HFFc6 (cell line): ENCODE measurements around the gene PPM1M. TPM values are rescaled to one million over a fixed set of nuclear protein-coding genes. Genes with fewer than 3 reads are reported as not detected.

Source experiments
- DNase-seq: peaks from one replicate; pipeline ENCODE4 v3.0.0-alpha.2; 2018
- H3K27ac Mint-ChIP-seq: 2 replicates; pipeline ENCODE4 v1.8.0; 2020; ENCODE audit warnings: mild to moderate bottlenecking, mixed read lengths
- H3K27me3 Mint-ChIP-seq: 2 replicates; pipeline ENCODE4 v1.8.0; 2021; ENCODE audit warnings: mild to moderate bottlenecking, moderate library complexity, mixed read lengths; ENCODE audit not compliant: insufficient read depth
- H3K36me3 Mint-ChIP-seq: 2 replicates; pipeline ENCODE4 v1.8.0; 2021; ENCODE audit warnings: low read depth, mixed read lengths
- H3K4me1 Mint-ChIP-seq: 2 replicates; pipeline ENCODE4 v1.8.0; 2020; ENCODE audit warnings: low read depth, mixed read lengths
- H3K4me3 Mint-ChIP-seq: 2 replicates; pipeline ENCODE4 v1.8.0; 2020; ENCODE audit warnings: mild to moderate bottlenecking, moderate library complexity, mixed read lengths
- H3K9me3 Mint-ChIP-seq: 2 replicates; pipeline ENCODE4 v1.8.0; 2020; ENCODE audit warnings: mild to moderate bottlenecking, mixed read lengths
- CTCF ChIP-seq: fragments of 200-600 bp; sonication (generic); IDR thresholded peaks from 2 replicates; pipeline ENCODE4 v1.5.0; 2021; ENCODE audit warnings: antibody characterized with exemption, mild to moderate bottlenecking
- total RNA-seq, 6 experiments: library from RNA; stranded (reverse); fragmentation: NEBNext Ultra II Directional; extraction: Animal tissue kit (Norgen Biotek cat#: 25700); gene quantifications; 2 replicates in 1 of 6; 3 replicates in 5 of 6; pipeline ENCODE4 v1.2.3, GENCODE V29; 2021

The PPM1M gene
- total RNA-seq, 6 experiments from 2014 or later, result 20.8 to 23.4 (median 20.9) TPM

GRCh38 chr3:52232279-52233107 is 13.1 kb upstream of the PPM1M start:
- Mint-ChIP-seq H3K27ac (no peak overlapping the region), H3K27me3 (no peaks in the 10 kb centered on the region; the same call in 1 of the 2 replicates), H3K36me3 (peaks cover 6% of the 10 kb centered on the region; the same call in 1 of the 2 replicates), H3K9me3 (no peaks in the 10 kb centered on the region), H3K4me1 (peaks cover 13% of the 10 kb centered on the region; the same call in 1 of the 2 replicates), H3K4me3 (no peak overlapping the region)
- DNase-seq, result no peak
- peak; percentile 28; the same call in 1 of the 2 replicates for TF ChIP-seq CTCF

- no peaks in the 10 kb centered on the region; the same call in 1 of the 2 replicates for H3K27me3 Mint-ChIP-seq
- no peak overlapping the region for H3K27ac Mint-ChIP-seq
- TF ChIP-seq CTCF, result no peak
- H3K36me3 Mint-ChIP-seq, result peaks cover 6% of the 10 kb centered on the region; the same call in 1 of the 2 replicates
- no peak for DNase-seq
- peaks cover 19% of the 10 kb centered on the region for H3K4me1 Mint-ChIP-seq
- no peaks in the 10 kb centered on the region for H3K9me3 Mint-ChIP-seq
- no peak overlapping the region for H3K4me3 Mint-ChIP-seq
Measured at GRCh38 chr3:52233108-52233591, 12.4 kb upstream of the PPM1M start.

- H3K27ac Mint-ChIP-seq, result no peak overlapping the region
- H3K4me3 Mint-ChIP-seq, result no peak overlapping the region
- DNase-seq, result no peak
- peaks cover 23% of the 10 kb centered on the region for H3K4me1 Mint-ChIP-seq
- TF ChIP-seq CTCF, result no peak
- peaks cover 6% of the 10 kb centered on the region; the same call in 1 of the 2 replicates for H3K36me3 Mint-ChIP-seq
- H3K27me3 Mint-ChIP-seq, result peaks cover 1% of the 10 kb centered on the region
- no peaks in the 10 kb centered on the region for H3K9me3 Mint-ChIP-seq
Measured at GRCh38 chr3:52233968-52234367, 11.6 kb upstream of the PPM1M start.

GRCh38 chr3:52234516-52235447 is 10.8 kb upstream of the PPM1M start:
- no peak overlapping the region for H3K4me3 Mint-ChIP-seq
- 0 out of 2 replicates have a peak, but pooled peaks have one; percentile 24 for TF ChIP-seq CTCF
- peaks cover 29% of the 10 kb centered on the region for H3K4me1 Mint-ChIP-seq
- H3K27me3 Mint-ChIP-seq, result peaks cover 1% of the 10 kb centered on the region
- DNase-seq, result no peak
- H3K27ac Mint-ChIP-seq, result no peak overlapping the region
- H3K9me3 Mint-ChIP-seq, result no peaks in the 10 kb centered on the region
- H3K36me3 Mint-ChIP-seq, result peaks cover 6% of the 10 kb centered on the region; the same call in 1 of the 2 replicates

GRCh38 chr3:52236424-52236886 is 9.1 kb upstream of the PPM1M start:
- Mint-ChIP-seq H3K4me1 (peaks cover 43% of the 10 kb centered on the region), H3K9me3 (no peaks in the 10 kb centered on the region), H3K36me3 (peaks cover 8% of the 10 kb centered on the region; the same call in 1 of the 2 replicates), H3K27ac (peak overlapping the region; percentile 61), H3K4me3 (no peak overlapping the region), H3K27me3 (peaks cover 1% of the 10 kb centered on the region)
- DNase-seq, result no peak
- no peak for TF ChIP-seq CTCF
